Aorta (tissue), 5 donors: ENCODE data around the gene SLC27A4. TPM values are rescaled to one million over a fixed set of nuclear protein-coding genes. Genes with fewer than 3 reads are reported as not detected.

ENCODE experiments used
- ATAC-seq: fragments of 200-7000 bp; cut with Tn5 transposase; one replicate; pipeline ENCODE4 v1.9.1; 2022; ENCODE audit warnings: moderate library complexity; ENCODE audit not compliant: low FRiP score
- DNase-seq, 2 donors: peaks; one replicate each; pipeline ENCODE4 v3.0.0-alpha.2; 2020
- H3K27ac ChIP-seq, 2 donors: one replicate each; pipeline ENCODE4 v1.5.1; 2013; ENCODE audit warnings: low read length in 2 of 2, mild to moderate bottlenecking in 2 of 2, moderate library complexity in 2 of 2, control low read depth in 1 of 2, inconsistent platforms in 1 of 2, low read depth in 1 of 2
- H3K27me3 ChIP-seq, 2 donors: one replicate each; pipeline ENCODE4 v1.6.1; 2013; ENCODE audit warnings: control low read depth in 1 of 2, low read length in 1 of 2, mild to moderate bottlenecking in 1 of 2, moderate library complexity in 1 of 2; ENCODE audit not compliant: insufficient read depth in 2 of 2, control insufficient read depth in 1 of 2
- H3K36me3 ChIP-seq, 2 donors: one replicate each; pipeline ENCODE4 v1.6.1; 2013; ENCODE audit warnings: control low read depth in 1 of 2, low read length in 1 of 2, mild to moderate bottlenecking in 1 of 2; ENCODE audit not compliant: insufficient read depth in 2 of 2, control insufficient read depth in 1 of 2
- H3K4me1 ChIP-seq, 2 donors: one replicate each; pipeline ENCODE4 v1.6.1; 2013; ENCODE audit warnings: low read length in 2 of 2, control low read depth in 1 of 2, mild to moderate bottlenecking in 1 of 2, moderate library complexity in 1 of 2; ENCODE audit not compliant: insufficient read depth in 2 of 2, control insufficient read depth in 1 of 2
- H3K4me3 ChIP-seq, 2 donors: one replicate each; pipeline ENCODE4 v1.5.1; 2013; ENCODE audit warnings: low read length in 2 of 2, control low read depth in 1 of 2, mild to moderate bottlenecking in 1 of 2
- H3K9me3 ChIP-seq: one replicate; pipeline ENCODE4 v1.6.1; 2013; ENCODE audit warnings: mild to moderate bottlenecking, low read length; ENCODE audit not compliant: control insufficient read depth
- WGBS, 2 donors: extraction: QIAGEN DNeasy Blood & Tissue Kit; methylation state at CpG; one replicate each; pipeline ENCODE4 v1.1.7; 2013; 5-methylcytosine and 5-hydroxymethylcytosine counted together
- intact Hi-C, 2 donors: fragments of 100-400 bp; cut with DNase I; formaldehyde crosslinking; loops; one replicate each; pipeline versions ENCODE4 v1.14.2 to v1.15.0; 2022
- polyA plus RNA-seq, 2 donors: library from polyadenylated mRNA; stranded (reverse); fragments of 200-250 nt; gene quantifications; one replicate each; pipeline ENCODE4 v1.2.3, GENCODE V29; 2013
- total RNA-seq, 2 donors: library from RNA; stranded (reverse); fragmentation: NEBNext Ultra II Directional; extraction: Animal tissue kit (Norgen Biotek cat#: 25700); gene quantifications; one replicate each; pipeline ENCODE4 v1.2.1, GENCODE V29; 2021
- donor health status: healthy with polysubstance abuse.
- donor health status: Bipolar disorder and iron deficiency.
- donor health status: DM: no; HTN: no; CAD: no.
- donor health status: DM: no; HTN: no; CAD: no.
- donor health status: DM: yes; HTN: yes; CAD: no.

Gene SLC27A4
- total and polyA plus RNA-seq, 4 donors: 9.4 to 25.8 (median 14.3) TPM

DNA sequence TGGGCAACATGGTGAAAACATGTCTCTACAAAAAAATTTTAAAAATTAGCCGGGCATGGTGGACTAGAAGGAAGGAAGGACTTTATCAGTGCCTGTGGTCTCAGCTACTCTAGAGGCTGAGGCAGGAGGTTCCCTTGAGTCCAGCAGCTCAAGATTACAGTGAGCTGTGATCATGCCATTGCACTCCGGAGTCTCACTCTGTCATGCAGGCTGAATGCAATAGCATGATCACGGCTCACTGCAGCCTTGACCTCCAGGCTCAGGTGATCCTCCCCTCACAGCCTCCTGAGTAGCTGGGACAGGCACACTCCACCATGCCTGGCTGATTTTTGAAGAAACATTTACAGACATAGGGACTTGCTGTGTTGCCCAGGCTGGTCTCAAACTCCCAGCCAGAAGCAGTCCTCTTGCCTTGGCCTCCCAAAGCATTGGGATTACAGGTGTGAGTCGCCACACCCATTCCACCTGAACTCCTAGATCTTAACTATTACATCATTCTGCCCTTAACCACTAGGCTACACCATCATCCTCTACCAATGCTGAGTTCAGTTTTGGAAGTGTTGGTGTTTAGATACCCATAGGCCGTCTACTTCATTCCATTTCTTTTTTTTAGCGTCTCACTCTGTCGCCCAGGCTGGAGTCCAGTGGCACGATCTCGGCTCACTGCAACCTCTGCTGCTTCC is 28.8 kb downstream of the SLC27A4 start:
- WGBS, 2 donors: 87 to 93% methylated on average over 9 of the region's 9 CpGs
- ATAC-seq: no peak
- Histone ChIP-seq H3K27me3 (no peaks in the 10 kb centered on the region), H3K27ac (no peak overlapping the region), H3K4me3 (no peak overlapping the region), H3K9me3 (no peaks in the 10 kb centered on the region), H3K4me1 (no peaks in the 10 kb centered on the region), H3K36me3 (no peaks in the 10 kb centered on the region)
- no peak for DNase-seq
- intact Hi-C loops: no loop called here

DNA sequence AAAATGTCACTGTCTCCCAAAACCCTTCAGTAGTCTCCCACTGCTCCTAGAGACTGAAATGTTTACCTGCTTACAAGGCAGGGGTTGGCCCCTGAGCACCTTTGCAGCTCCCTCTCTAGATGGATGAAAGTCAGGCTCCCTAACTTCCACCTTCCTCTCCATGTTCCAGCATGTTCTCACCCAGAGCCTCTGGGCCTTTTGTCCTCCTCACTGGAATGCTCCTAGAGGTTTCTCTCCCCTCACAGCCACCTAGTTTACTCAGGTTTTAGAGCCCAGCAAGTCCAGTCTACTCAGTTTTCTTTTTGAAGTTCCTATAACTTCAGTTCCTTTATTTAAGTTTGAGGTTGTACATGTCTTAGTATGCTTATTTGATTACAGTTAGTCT is 30.0 kb downstream of the SLC27A4 start:
- no peaks in the 10 kb centered on the region for H3K9me3 ChIP-seq
- ATAC-seq (no peak), DNase-seq (no peak)
- intact Hi-C loops: no loop called here
- H3K36me3 ChIP-seq: no peaks in the 10 kb centered on the region
- H3K4me1 ChIP-seq: no peaks in the 10 kb centered on the region
- peak overlapping the region; percentile 15 to 36 for H3K27ac ChIP-seq
- H3K27me3 ChIP-seq: no peaks in the 10 kb centered on the region
- H3K4me3 ChIP-seq: peak overlapping the region; percentile 19 to 66

DNA sequence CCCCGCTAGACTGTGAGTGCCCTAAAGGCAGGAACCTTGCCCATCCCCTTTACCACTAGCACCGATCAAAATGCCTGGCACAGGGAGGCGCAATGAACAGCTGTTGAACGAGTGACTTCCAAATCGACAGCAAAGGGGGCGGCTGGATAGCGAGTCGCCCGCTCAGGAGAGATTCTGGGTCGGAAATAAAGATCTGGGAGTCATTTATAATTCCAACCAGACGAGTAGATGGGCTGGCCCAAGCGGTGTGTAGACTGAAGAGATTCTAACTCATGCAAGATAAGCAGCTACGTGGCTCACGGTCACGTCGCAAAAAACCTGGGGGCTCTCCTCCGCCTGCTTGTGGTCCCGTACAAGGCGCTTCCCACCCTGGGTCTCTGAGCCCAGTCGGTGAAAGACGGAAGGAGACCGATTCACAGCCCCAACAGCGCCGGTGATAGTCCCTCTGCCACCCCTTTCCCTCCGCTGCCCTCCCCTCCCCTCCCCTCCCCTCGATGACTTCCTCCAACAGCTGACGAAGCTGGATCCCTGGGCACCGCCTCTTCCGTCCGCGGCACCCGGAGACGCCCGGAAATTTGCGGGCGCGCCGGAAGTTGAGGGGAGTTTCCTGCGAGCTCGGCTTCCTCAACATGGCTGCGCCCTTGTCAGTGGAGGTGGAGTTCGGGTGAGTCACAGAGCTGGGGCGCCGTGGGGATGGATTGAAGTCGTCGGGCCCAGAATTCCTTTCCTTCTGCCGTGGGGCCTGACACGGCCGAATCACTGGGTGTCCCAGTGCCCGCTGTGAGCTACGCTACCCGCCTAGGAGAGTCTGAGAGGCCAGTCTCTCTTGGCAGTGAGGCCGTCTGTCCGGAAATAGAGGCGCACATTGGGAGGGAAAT is 30.7 kb downstream of the SLC27A4 start, which contains the start of gene URM1:
TSS of gene URM1 (plus strand) at position 623 of the 878 bp plus-strand sequence. CDS start at position 630, 7 bp downstream.
- H3K27me3 ChIP-seq: no peaks in the 10 kb centered on the region
- H3K4me1 ChIP-seq: no peaks in the 10 kb centered on the region
- no peaks in the 10 kb centered on the region for H3K9me3 ChIP-seq
- H3K27ac ChIP-seq: peak within 1 kb of the TSS; percentile 36 to 81
- WGBS, 2 donors: 0% methylated on average over 53 to 55 of the region's 55 CpGs
- H3K36me3 ChIP-seq: no peaks in the 10 kb centered on the region
- peak; percentile 97 for ATAC-seq
- intact Hi-C loops: no loop called here
- H3K4me3 ChIP-seq: peak within 1 kb of the TSS; percentile 80 to 92
- peak; percentile 98 to 99 for DNase-seq

DNA sequence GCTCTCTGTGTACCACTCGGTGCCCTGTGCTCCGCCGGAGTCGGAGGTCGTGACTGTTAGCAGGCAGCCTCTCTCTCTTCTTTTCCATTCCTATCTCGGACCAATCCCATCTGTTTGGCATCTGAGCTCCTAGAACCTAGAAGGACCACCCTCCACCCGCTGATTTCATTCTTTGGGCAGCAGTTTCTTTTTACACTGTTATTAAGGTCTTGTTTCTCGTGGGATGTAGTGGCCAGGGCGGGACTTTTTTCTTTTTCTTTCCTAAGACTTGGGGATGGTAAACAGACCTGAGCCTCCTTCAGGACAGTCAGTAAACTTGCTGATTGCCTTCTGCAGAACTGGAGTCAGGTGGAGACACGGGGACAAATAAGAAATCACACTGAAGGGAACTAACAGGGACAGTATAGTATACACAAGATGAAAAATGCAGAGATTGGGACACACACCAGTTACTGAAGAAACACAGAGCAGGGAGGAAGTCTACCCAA is 31.3 kb downstream of the SLC27A4 start:
- intact Hi-C loops: no loop called here
- Histone ChIP-seq H3K27ac (peak overlapping the region in 1 of 2 donors; percentile 81), H3K4me1 (no peaks in the 10 kb centered on the region), H3K4me3 (peak overlapping the region; percentile 80 to 92), H3K36me3 (no peaks in the 10 kb centered on the region), H3K27me3 (no peaks in the 10 kb centered on the region), H3K9me3 (no peaks in the 10 kb centered on the region)
- WGBS, 2 donors: 0% methylated on average over 10 of the region's 10 CpGs
- no peak for ATAC-seq
- no peak for DNase-seq

DNA sequence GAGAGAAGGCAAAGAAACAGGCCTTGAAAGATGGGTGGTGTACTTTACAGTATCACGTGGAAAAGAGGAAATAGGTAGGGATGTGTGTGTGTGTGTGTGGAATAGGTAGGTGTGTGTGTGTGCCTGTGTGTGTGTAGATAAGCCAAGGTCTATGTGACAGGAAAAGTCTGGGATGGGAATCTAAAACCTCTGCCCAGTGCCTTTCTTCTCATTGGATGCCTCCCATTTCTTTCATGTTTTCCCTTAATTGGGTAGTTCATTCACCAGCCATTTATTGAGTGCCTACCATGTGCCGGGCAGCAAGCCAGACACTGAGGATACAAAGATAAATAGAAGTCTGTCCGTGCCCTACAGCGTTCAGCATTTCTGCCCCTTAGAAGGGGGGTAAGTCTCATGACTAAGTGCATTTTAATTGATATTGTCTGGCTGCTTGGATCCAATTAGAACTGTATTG is 31.9 kb downstream of the SLC27A4 start:
- DNase-seq (no peak), ATAC-seq (no peak)
- Histone ChIP-seq H3K27me3 (no peaks in the 10 kb centered on the region), H3K9me3 (no peaks in the 10 kb centered on the region), H3K4me3 (peak overlapping the region; percentile 80 to 92), H3K36me3 (no peaks in the 10 kb centered on the region), H3K27ac (no peak overlapping the region), H3K4me1 (no peaks in the 10 kb centered on the region)
- intact Hi-C loops: no loop called here
- WGBS, 2 donors: 50 to 53% methylated on average over 4 of the region's 4 CpGs

DNA sequence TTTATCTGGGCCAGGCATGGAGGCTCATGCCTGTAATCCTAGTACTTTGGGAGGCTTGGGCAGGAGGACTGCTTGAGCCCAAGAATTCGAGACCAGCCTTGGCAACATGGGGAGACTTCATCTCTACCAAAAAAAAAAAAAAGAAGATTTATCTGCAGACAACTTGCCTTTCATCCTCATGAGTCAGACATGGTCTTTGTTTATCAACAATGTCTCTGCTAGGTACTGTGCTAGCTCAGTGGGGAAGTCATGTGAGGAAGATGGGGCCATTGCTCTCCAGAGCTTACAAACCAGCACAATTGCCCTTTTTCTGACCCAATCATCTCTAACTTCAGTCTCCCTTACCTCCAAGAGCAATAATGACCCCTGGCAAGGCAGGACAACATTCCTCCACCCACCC is 32.5 kb downstream of the SLC27A4 start:
- Histone ChIP-seq H3K4me1 (no peaks in the 10 kb centered on the region), H3K27me3 (no peaks in the 10 kb centered on the region), H3K27ac (no peak overlapping the region), H3K36me3 (no peaks in the 10 kb centered on the region), H3K9me3 (no peaks in the 10 kb centered on the region), H3K4me3 (no peak overlapping the region)
- no peak for DNase-seq
- WGBS, 2 donors: 81 to 85% methylated on average over 1 of the region's 1 CpG
- ATAC-seq: no peak
- intact Hi-C loops: no loop called here

DNA sequence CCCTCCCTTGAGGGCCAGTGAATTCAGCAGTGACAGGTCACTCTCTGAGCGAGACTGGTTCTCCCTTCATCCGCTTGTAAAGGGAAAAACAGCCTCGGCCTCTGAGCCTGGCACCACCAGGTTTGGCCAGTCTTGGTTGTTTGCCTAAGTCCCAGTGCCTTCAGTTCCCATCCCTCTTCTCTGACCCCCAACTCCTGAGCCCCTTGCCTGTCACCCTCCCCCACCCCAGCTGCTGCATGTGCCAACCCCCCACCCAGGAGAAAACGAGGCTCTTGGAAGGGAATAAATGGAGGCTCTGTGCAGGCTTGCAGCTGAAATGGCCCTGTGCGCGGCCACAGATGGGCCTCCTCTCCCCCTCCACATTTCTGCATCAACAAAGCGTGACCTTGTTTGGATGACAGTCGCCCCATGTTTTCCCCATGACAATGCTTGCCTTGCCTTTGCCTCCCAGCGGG is 33.9 kb downstream of the SLC27A4 start:
- Histone ChIP-seq H3K4me3 (no peak overlapping the region), H3K9me3 (no peaks in the 10 kb centered on the region), H3K27ac (no peak overlapping the region), H3K4me1 (no peaks in the 10 kb centered on the region), H3K27me3 (no peaks in the 10 kb centered on the region), H3K36me3 (peaks cover 0 to 2% of the 10 kb centered on the region in 2 donors)
- 83 to 84% methylated on average over 9 of the region's 9 CpGs for WGBS, 2 donors
- no peak for ATAC-seq
- DNase-seq: no peak
- intact Hi-C loops: no loop called here

DNA sequence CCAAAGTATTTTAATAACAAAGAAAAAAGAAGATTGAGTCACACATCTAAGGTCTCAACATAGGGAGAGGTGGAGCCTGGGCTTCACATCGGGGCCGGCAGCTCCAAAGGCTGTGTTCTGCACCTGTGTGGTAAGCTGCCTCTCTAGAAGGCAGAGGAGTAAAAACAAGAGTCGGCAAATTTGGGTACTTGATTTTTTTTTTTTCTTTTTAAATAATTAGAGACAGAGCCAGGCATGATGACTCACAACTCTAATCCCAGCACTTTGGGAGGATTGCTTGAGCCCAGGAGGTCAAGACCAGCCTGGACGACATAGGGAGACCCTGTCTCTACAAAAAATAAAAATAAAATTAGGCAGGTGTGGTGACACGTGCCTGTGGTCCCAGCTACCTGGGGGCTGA is 35.5 kb downstream of the SLC27A4 start:
- H3K9me3 ChIP-seq: no peaks in the 10 kb centered on the region
- intact Hi-C loops: no loop called here
- H3K4me3 ChIP-seq: no peak overlapping the region
- H3K27ac ChIP-seq: no peak overlapping the region
- peaks cover 0 to 3% of the 10 kb centered on the region in 2 donors for H3K36me3 ChIP-seq
- ATAC-seq (no peak), DNase-seq (no peak)
- H3K27me3 ChIP-seq: no peaks in the 10 kb centered on the region
- WGBS, 2 donors: 71 to 75% methylated on average over 5 of the region's 5 CpGs
- no peaks in the 10 kb centered on the region for H3K4me1 ChIP-seq
